K562 (cell line): ENCODE data around the gene CDCA5. TPM values are rescaled to one million over a fixed set of nuclear protein-coding genes. Genes with fewer than 3 reads are reported as not detected.

Experiments
- ATAC-seq: fragments of 200-7000 bp; cut with Tn5 transposase; 3 replicates; pipeline ENCODE4 v1.9.1; 2020; ENCODE audit warnings: moderate library complexity
- BruUV-seq: library from RNA; stranded (reverse); fragments of 400-500 nt; replicated peaks from 2 replicates; lab custom pipeline; 2021; lab: Mats Ljungman, UMichigan
- CTCF ChIA-PET: fragments of 300-600 bp; formaldehyde crosslinking; extraction: SDS; loops from one replicate; lab custom pipeline; 2021; ENCODE audit warnings: low intra/inter-chr PET ratio; lab: Yijun Ruan, JAX
- POLR2A ChIA-PET: fragments of 300-600, 350-650 bp; sonication (Branson Sonifier 250); formaldehyde crosslinking; extraction: SDS; loops from one replicate; lab custom pipeline; 2021; ENCODE audit warnings: antibody characterized with exemption, inconsistent platforms; lab: Yijun Ruan, JAX
- DNase-seq, 4 experiments: peaks; one replicate each; pipeline versions ENCODE4 v3.0.0 to v3.0.0-alpha.2; 2011 to 2018; ENCODE audit warnings: low spot score in 3 of 4, mixed read lengths in 3 of 4; ENCODE audit errors: extremely low read depth in 1 of 4
- FAIRE-seq: peaks from 2 replicates; lab custom pipeline; 2011; peaks lifted over from hg19 to GRCh38; lab: Jason Lieb, UNC
- H2AFZ ChIP-seq: 2 replicates; pipeline ENCODE4 v1.6.0; 2011; ENCODE audit warnings: low read depth, low read length, control low read depth, inconsistent platforms
- H3K27ac ChIP-seq: fragments of 200-600 bp; 3 replicates; pipeline ENCODE4 v1.8.0; 2011; ENCODE audit warnings: low read depth, mild to moderate bottlenecking, control low read depth, inconsistent platforms, low read length, moderate library complexity, mixed read lengths; ENCODE audit errors: extremely low read depth
- H3K27me3 ChIP-seq, 2 experiments: fragments of 300-600 bp in 1 of 2; 2 replicates in 1 of 2; 3 replicates in 1 of 2; pipeline versions ENCODE4 v1.6.0 to v1.8.0; 2011; ENCODE audit warnings: inconsistent platforms in 2 of 2, low read length in 2 of 2, mild to moderate bottlenecking in 1 of 2, mixed read lengths in 1 of 2, moderate library complexity in 1 of 2; ENCODE audit not compliant: control insufficient read depth in 2 of 2, insufficient read depth in 2 of 2
- H3K36me3 ChIP-seq: fragments of 300-600 bp; 3 replicates; pipeline ENCODE4 v1.8.0; 2011; ENCODE audit warnings: mild to moderate bottlenecking, low read length, inconsistent platforms; ENCODE audit not compliant: control insufficient read depth, insufficient read depth
- H3K4me1 ChIP-seq, 2 experiments: fragments of 200-600 bp in 1 of 2; replicated peaks in 1 of 2; 2 replicates in 1 of 2; 3 replicates in 1 of 2; pipeline versions ENCODE4 v1.5.1 to v1.8.0; 2011; ENCODE audit warnings: inconsistent platforms in 2 of 2, low read length in 2 of 2, mild to moderate bottlenecking in 1 of 2, mixed read lengths in 1 of 2, moderate library complexity in 1 of 2; ENCODE audit not compliant: control insufficient read depth in 2 of 2, insufficient read depth in 2 of 2
- H3K4me2 ChIP-seq: 2 replicates; pipeline ENCODE4 v1.6.1; 2011; ENCODE audit warnings: low read length, control low read depth, inconsistent platforms, mixed read lengths; ENCODE audit not compliant: insufficient read depth
- H3K4me3 ChIP-seq: fragments of 200-600 bp; sonication (generic), shearing (Covaris generic); 2 replicates; pipeline ENCODE4 v1.5.1; 2016; ENCODE audit warnings: control low read depth, inconsistent platforms
- H3K79me2 ChIP-seq: fragments of 200-600 bp; 3 replicates; pipeline ENCODE4 v1.8.0; 2011; ENCODE audit warnings: low read length, inconsistent platforms; ENCODE audit not compliant: control insufficient read depth, insufficient read depth
- H3K9ac ChIP-seq, 2 experiments: 2 replicates each; pipeline versions ENCODE4 v1.6.0 to v1.6.1; 2011; ENCODE audit warnings: low read depth in 2 of 2, low read length in 2 of 2, control low read depth in 1 of 2, inconsistent platforms in 1 of 2, mild to moderate bottlenecking in 1 of 2, mixed read lengths in 1 of 2; ENCODE audit not compliant: insufficient read depth in 1 of 2
- H3K9me1 ChIP-seq: one replicate; pipeline ENCODE4 v1.6.0; 2011; ENCODE audit warnings: inconsistent platforms, mild to moderate bottlenecking, low read length, moderate library complexity; ENCODE audit not compliant: control insufficient read depth, insufficient read depth
- H3K9me3 ChIP-seq: replicated peaks from 2 replicates; pipeline ENCODE4 v1.5.1; 2011; ENCODE audit warnings: low read depth, low read length, inconsistent platforms; ENCODE audit not compliant: control insufficient read depth, insufficient read depth
- H4K20me1 ChIP-seq: replicated peaks from 2 replicates; pipeline ENCODE4 v1.6.1; 2011; ENCODE audit warnings: low read length, inconsistent platforms, mixed read lengths; ENCODE audit not compliant: control insufficient read depth, insufficient read depth
- DLX4 ChIP-seq: fragments of 250-450 bp; sonication (Bioruptor Pico); IDR thresholded peaks from 2 replicates; pipeline ENCODE4 v1.6.1; 2021; ENCODE audit warnings: mild to moderate bottlenecking
- ZNF146 ChIP-seq: IDR thresholded peaks from one replicate; pipeline ENCODE4 v1.6.1; 2018; ENCODE audit warnings: missing compliant biosample characterization; ENCODE audit not compliant: unreplicated experiment
- ZNF518B ChIP-seq: fragments of 250-450 bp; sonication (Bioruptor Pico); IDR thresholded peaks from 2 replicates; pipeline ENCODE4 v1.5.0; 2021; ENCODE audit warnings: mild to moderate bottlenecking, moderate library complexity
- ZNF766 ChIP-seq: fragments of 200-800 bp; sonication (Bioruptor generic); conservative IDR thresholded peaks from 2 replicates; pipeline ENCODE4 v1.6.1; 2016; ENCODE audit warnings: missing genetic modification characterization, missing compliant biosample characterization
- WGBS: fragments of 100-300 bp; shearing (Covaris generic); methylation state at CpG from one replicate; pipeline ENCODE4 v1.1.6; 2016; ENCODE audit warnings: low coverage, mixed read lengths; ENCODE audit not compliant: insufficient coverage; ENCODE audit errors: missing lambda C conversion rate; 5-methylcytosine and 5-hydroxymethylcytosine counted together
- in situ Hi-C: fragments of 300-500 bp; cut with MboI; formaldehyde crosslinking; loops from 4 replicates; pipeline ENCODE4 v1.15.0; 2018; ENCODE audit warnings: inconsistent platforms, mixed read lengths
- intact Hi-C: fragments of 100-400 bp; cut with micrococcal nuclease; formaldehyde crosslinking; loops from 2 replicates; pipeline ENCODE4 v1.14.2; 2022
- polyA plus RNA-seq, 8 experiments: library from polyadenylated mRNA; depleted of rRNA in 4 of 8; stranded (reverse) in 5 of 8; unstranded in 3 of 8; fragments of >200 nt; fragmentation: Nextera tagmentation in 2 of 8; fragmentation: Illumina TruSeq in 1 of 8; extraction: Ambion mirVana in 2 of 8; extraction: Trizol in 1 of 8; gene quantifications; 2 replicates each; pipeline versions ENCODE4 v1.2.1 to v1.2.3, GENCODE V29; 2011 to 2014; ENCODE audit warnings: inconsistent platforms in 1 of 8, missing spikeins in 1 of 8
- total RNA-seq, 7 experiments: library from RNA; depleted of rRNA in 6 of 7; stranded (reverse); fragments of >200 nt in 6 of 7; fragmentation: Illumina TruSeq in 2 of 7; extraction: Trizol in 2 of 7; gene quantifications; 2 replicates each; pipeline versions ENCODE4 v1.2.1 to v1.2.3, GENCODE V29; 2011 to 2021; ENCODE audit warnings: low replicate concordance in 1 of 7
- TF ChIP-seq, protein P1 (sequence below), 3 experiments: IDR thresholded peaks in 2 of 3; conservative IDR thresholded peaks in 1 of 3; 2 replicates each; pipeline ENCODE4 v1.5.1; 2011 to 2012; ENCODE audit warnings: low read length in 3 of 3, mild to moderate bottlenecking in 3 of 3, control low read depth in 2 of 3, improper control_type of control experiment in 1 of 3, inconsistent platforms in 1 of 3, low read depth in 1 of 3, mixed read lengths in 1 of 3, moderate library complexity in 1 of 3; ENCODE audit not compliant: insufficient read depth in 2 of 3

CDCA5 gene
- total and polyA plus RNA-seq, 9 of the 15 experiments (the other 6 are each of a cell fraction or from before 2014, with no cell fraction given): 18.9 to 94.3 (median 64.6) TPM

DNA sequence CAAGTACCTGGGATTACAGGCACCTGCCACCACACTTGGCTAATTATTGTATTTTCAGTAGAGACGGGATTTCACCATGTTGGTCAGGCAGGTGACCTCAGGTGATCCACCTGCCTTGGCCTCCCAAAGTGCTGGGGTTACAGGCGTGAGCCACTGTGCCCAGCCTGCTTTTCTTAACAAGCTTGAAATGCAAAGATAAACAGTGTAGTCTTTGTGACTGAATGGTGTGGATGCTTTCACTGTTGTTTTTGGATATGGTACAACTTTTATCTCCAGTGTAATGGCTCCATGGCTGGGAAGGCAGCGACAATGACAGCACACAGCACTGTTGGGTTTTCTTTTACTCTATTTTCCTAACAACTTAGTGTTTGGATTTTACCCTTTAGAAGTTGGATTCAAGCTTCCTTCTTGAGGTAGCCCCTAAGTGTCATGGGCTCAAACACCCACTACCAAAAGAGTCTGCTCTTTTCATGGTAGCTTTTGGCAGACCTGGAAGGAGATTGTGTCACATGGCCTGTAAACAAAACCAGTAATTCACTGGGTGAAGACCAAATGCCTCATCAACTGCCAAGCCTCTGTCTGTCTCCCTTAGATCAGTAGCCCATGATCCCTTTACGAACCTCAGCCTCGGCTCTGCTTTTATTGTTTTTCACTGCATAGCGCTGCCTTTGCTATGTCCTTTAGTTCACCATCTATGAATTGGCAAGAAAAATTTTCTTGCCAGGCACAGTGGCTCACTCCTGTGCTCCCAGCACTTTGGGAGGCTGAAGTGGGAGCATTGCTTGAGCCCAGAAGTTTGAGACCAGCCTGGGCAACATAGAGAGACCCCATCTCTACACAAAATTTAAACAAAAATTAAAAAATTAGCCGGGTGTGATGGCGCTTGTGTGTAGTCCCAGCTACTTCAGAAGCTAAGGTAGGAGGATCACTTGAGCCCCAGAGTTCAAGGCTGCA is 18.6 kb upstream of the CDCA5 start (continued):
- TF ChIP-seq ZNF518B (CRISPR knock-in tag): no peak
- TF ChIP-seq ZNF766 (CRISPR knock-in tag): no peak

GRCh38 chr11:65100674-65101350 is 17.0 kb upstream of the CDCA5 start:
- ChIA-PET CTCF (no interaction called here), POLR2A (interaction anchor here (0.5 to 8.4 kb wide), 4 partner anchors 10 to 279 kb away, joined by 3 to 92 read pairs (median 3); partner anchors contain the start of gene TM7SF2)
- Histone ChIP-seq H2AFZ (no peak overlapping the region), H3K4me2 (no peak overlapping the region), H3K27me3 (no peaks in the 10 kb centered on the region), H4K20me1 (no peaks in the 10 kb centered on the region), H3K79me2 (peaks cover 21% of the 10 kb centered on the region), H3K36me3 (peaks cover 31% of the 10 kb centered on the region; the same call in 2 of the 3 replicates), H3K9ac (no peak overlapping the region), H3K9me3 (no peaks in the 10 kb centered on the region), H3K27ac (no peak overlapping the region), H3K4me3 (no peak overlapping the region), H3K4me1 (peaks cover 3 to 10% of the 10 kb centered on the region in 2 experiments; a peak in 3 of 5 replicates), H3K9me1 (no peaks in the 10 kb centered on the region)
- ATAC-seq (no peak), FAIRE-seq (no peak), DNase-seq (no peak)
- TF ChIP-seq ZNF146 (CRISPR knock-in tag) (peak; percentile 47), DLX4 (no peak)
- TF ChIP-seq, protein P1, sequence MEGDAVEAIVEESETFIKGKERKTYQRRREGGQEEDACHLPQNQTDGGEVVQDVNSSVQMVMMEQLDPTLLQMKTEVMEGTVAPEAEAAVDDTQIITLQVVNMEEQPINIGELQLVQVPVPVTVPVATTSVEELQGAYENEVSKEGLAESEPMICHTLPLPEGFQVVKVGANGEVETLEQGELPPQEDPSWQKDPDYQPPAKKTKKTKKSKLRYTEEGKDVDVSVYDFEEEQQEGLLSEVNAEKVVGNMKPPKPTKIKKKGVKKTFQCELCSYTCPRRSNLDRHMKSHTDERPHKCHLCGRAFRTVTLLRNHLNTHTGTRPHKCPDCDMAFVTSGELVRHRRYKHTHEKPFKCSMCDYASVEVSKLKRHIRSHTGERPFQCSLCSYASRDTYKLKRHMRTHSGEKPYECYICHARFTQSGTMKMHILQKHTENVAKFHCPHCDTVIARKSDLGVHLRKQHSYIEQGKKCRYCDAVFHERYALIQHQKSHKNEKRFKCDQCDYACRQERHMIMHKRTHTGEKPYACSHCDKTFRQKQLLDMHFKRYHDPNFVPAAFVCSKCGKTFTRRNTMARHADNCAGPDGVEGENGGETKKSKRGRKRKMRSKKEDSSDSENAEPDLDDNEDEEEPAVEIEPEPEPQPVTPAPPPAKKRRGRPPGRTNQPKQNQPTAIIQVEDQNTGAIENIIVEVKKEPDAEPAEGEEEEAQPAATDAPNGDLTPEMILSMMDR (IDR thresholded peaks at IDR 0.05 in 2 of 3, conservative IDR thresholded peaks at IDR 0.05 in 1 of 3; ENCODE audit: insufficient read depth in 2 of 3, low read depth in 1 of 3, low read length in 3 of 3): peak; percentile 17 to 22 (median 18); a peak in 3 of 6 replicates
- in situ Hi-C loops (no loop called here), intact Hi-C loops (no loop called here)
- no TSS peak for BruUV-seq
- 90% methylated on average over 6 of the region's 6 CpGs for whole genome bisulfite sequencing
